ENCODE measurements around the gene KCNG4. TPM values are rescaled to one million over a fixed set of nuclear protein-coding genes. Genes with fewer than 3 reads are reported as not detected.

KCNG4 gene
- total and polyA plus RNA-seq, 10 of the 15 experiments (the other 5 are each of a cell fraction or from before 2014, with no cell fraction given), result not detected

DNA sequence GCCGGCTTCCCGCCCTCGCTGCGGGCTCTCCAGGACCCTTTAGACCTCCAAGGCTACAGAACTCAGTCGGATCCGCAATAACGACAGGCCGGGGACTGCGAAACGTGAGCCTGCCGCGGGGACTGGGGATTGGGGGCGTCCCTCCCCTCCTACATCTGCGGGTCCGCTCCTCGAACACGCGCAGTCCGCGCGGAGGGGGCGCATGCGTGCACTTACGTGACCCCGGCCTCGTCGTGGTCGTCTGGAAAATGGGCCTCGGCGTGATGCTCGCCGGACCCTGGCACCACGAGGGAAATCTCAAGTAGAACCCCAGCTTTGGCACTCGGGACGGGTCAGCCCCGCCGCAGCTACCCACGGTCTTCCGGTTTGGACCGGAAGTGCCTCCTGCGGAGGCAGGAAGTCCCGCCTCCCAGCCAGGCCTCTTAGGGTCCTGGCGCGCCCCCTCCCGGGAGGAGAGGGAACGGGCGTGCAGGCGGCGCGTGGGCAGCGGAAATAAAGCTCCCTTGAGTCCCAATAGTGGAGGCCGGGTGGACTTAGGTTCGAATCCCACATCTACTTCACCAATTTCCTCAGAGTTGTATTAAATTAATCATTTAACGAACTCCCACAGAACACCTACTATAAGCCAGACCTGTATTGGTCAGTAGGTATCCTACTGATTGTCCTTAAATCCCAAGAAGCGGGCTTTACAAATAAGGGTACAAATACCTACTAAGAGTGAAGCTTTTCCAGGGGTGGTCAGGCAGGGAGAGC lies 53.0 kb downstream of the KCNG4 start, which contains the start of gene TAF1C:
Gene TAF1C, minus strand, starts transcription at position 373 of the 753 bp plus-strand sequence. CDS start 2,069 bp downstream, outside the sequence.
- CTCF ChIA-PET, result interaction anchor here (0.6 to 4.8 kb wide), 32 partner anchors 9 to 379 kb away, joined by 3 to 102 read pairs (median 4); partner anchors contain the start of genes DNAAF1, HSBP1, HSDL1 and MBTPS1
- TF ChIP-seq TCF7 (IDR thresholded peaks at IDR 0.05; ENCODE audit: borderline replicate concordance) (no peak), MEF2A (IDR thresholded peaks at IDR 0.05; ENCODE audit: insufficient read depth, low read depth, low read length) (peak; percentile 70; the same call in 1 of the 2 replicates), PAX5 (IDR thresholded peaks at IDR 0.05; ENCODE audit: borderline replicate concordance, low read depth, low read length) (no peak), STAT3 (IDR thresholded peaks at IDR 0.05; ENCODE audit: low read depth, low read length) (no peak), CHD1 (IDR thresholded peaks at IDR 0.05; ENCODE audit: low read depth, low read length) (no peak), IRF4 (IDR thresholded peaks at IDR 0.05; ENCODE audit: low read depth, low read length) (peak; percentile 29; the same call in 1 of the 2 replicates), JUND (IDR thresholded peaks at IDR 0.05; ENCODE audit: low read depth, low read length) (no peak), POLR2AphosphoS5 (IDR thresholded peaks at IDR 0.05; ENCODE audit: low read length) (peak; percentile 84), BMI1 (IDR thresholded peaks at IDR 0.05; ENCODE audit: borderline replicate concordance) (no peak), SMARCA5 (IDR thresholded peaks at IDR 0.05) (peak; percentile 76; the same call in 1 of the 2 replicates)
- TF ChIP-seq, protein P1, sequence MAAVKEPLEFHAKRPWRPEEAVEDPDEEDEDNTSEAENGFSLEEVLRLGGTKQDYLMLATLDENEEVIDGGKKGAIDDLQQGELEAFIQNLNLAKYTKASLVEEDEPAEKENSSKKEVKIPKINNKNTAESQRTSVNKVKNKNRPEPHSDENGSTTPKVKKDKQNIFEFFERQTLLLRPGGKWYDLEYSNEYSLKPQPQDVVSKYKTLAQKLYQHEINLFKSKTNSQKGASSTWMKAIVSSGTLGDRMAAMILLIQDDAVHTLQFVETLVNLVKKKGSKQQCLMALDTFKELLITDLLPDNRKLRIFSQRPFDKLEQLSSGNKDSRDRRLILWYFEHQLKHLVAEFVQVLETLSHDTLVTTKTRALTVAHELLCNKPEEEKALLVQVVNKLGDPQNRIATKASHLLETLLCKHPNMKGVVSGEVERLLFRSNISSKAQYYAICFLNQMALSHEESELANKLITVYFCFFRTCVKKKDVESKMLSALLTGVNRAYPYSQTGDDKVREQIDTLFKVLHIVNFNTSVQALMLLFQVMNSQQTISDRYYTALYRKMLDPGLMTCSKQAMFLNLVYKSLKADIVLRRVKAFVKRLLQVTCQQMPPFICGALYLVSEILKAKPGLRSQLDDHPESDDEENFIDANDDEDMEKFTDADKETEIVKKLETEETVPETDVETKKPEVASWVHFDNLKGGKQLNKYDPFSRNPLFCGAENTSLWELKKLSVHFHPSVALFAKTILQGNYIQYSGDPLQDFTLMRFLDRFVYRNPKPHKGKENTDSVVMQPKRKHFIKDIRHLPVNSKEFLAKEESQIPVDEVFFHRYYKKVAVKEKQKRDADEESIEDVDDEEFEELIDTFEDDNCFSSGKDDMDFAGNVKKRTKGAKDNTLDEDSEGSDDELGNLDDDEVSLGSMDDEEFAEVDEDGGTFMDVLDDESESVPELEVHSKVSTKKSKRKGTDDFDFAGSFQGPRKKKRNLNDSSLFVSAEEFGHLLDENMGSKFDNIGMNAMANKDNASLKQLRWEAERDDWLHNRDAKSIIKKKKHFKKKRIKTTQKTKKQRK (IDR thresholded peaks at IDR 0.05; ENCODE audit: low read depth, low read length), result 0 out of 2 replicates have a peak, but pooled peaks have one; percentile 39
- TF ChIP-seq, protein P2, sequence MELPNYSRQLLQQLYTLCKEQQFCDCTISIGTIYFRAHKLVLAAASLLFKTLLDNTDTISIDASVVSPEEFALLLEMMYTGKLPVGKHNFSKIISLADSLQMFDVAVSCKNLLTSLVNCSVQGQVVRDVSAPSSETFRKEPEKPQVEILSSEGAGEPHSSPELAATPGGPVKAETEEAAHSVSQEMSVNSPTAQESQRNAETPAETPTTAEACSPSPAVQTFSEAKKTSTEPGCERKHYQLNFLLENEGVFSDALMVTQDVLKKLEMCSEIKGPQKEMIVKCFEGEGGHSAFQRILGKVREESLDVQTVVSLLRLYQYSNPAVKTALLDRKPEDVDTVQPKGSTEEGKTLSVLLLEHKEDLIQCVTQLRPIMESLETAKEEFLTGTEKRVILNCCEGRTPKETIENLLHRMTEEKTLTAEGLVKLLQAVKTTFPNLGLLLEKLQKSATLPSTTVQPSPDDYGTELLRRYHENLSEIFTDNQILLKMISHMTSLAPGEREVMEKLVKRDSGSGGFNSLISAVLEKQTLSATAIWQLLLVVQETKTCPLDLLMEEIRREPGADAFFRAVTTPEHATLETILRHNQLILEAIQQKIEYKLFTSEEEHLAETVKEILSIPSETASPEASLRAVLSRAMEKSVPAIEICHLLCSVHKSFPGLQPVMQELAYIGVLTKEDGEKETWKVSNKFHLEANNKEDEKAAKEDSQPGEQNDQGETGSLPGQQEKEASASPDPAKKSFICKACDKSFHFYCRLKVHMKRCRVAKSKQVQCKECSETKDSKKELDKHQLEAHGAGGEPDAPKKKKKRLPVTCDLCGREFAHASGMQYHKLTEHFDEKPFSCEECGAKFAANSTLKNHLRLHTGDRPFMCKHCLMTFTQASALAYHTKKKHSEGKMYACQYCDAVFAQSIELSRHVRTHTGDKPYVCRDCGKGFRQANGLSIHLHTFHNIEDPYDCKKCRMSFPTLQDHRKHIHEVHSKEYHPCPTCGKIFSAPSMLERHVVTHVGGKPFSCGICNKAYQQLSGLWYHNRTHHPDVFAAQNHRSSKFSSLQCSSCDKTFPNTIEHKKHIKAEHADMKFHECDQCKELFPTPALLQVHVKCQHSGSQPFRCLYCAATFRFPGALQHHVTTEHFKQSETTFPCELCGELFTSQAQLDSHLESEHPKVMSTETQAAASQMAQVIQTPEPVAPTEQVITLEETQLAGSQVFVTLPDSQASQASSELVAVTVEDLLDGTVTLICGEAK (IDR thresholded peaks at IDR 0.05; ENCODE audit: borderline replicate concordance), result peak; percentile 96

More for the DNA sequence above, 53.0 kb downstream of the KCNG4 start, which contains the start of gene TAF1C:
- in situ Hi-C loops (cut with MboI), result loop anchor here (5.0 kb wide), 1 partner anchor 100 kb away; no protein-coding TSS in a partner anchor
- POLR2A ChIA-PET, result interaction anchor here (0.6 kb wide), 1 partner anchor 74 kb away, joined by 3 read pairs; no protein-coding TSS in a partner anchor
- peak within 1 kb of the TSS; percentile 86 for H3K27ac ChIP-seq (ENCODE audit: control insufficient read depth, insufficient read depth)
- peak within 1 kb of the TSS; percentile 97 for H2AFZ ChIP-seq (ENCODE audit: control insufficient read depth, low read depth, low read length)
- H3K27me3 ChIP-seq (replicated peaks in 1 of 2; ENCODE audit: control insufficient read depth in 2 of 2, insufficient read depth in 2 of 2, low read length in 1 of 2), result no peaks in the 10 kb centered on the region
- DNase-seq (ENCODE audit: low read depth, low spot score), result peak; percentile 66
- ATAC-seq, result peak; percentile 97
- H4K20me1 ChIP-seq (ENCODE audit: control insufficient read depth, insufficient read depth), result no peaks in the 10 kb centered on the region
- peak; percentile 96 for FAIRE-seq
- H3K9me3 ChIP-seq (replicated peaks; ENCODE audit: control insufficient read depth, insufficient read depth, low read length), result no peaks in the 10 kb centered on the region
- peaks cover 0 to 6% of the 10 kb centered on the region in 2 experiments; a peak in 3 of 4 replicates for H3K36me3 ChIP-seq (ENCODE audit: control insufficient read depth in 2 of 2, insufficient read depth in 2 of 2, low read length in 1 of 2)
- intact Hi-C loops (cut with micrococcal nuclease; ENCODE audit: unreplicated experiment), result loop anchor here (2.0 to 5.0 kb wide), 2 partner anchors 98 to 230 kb away; no protein-coding TSS in a partner anchor
- peak within 1 kb of the TSS; percentile 92 for H3K9ac ChIP-seq (ENCODE audit: control insufficient read depth, insufficient read depth, low read length)
- SMC1A ChIA-PET (ENCODE audit: uncharacterized antibody, unreplicated experiment), result interaction anchor here (0.6 to 5.2 kb wide), 7 partner anchors 8 to 433 kb away, joined by 3 to 61 read pairs (median 3); partner anchors contain the start of genes DNAAF1 and HSDL1
- peaks cover 17% of the 10 kb centered on the region for H3K79me2 ChIP-seq (ENCODE audit: control insufficient read depth, insufficient read depth, low read length)
- peak within 1 kb of the TSS; percentile 89 for H3K4me3 ChIP-seq
- no peaks in the 10 kb centered on the region for H3K4me1 ChIP-seq (ENCODE audit: control insufficient read depth, insufficient read depth, low read length)
- peak within 1 kb of the TSS; percentile 50 for H3K4me2 ChIP-seq (ENCODE audit: control insufficient read depth, insufficient read depth)
- RAD21 ChIA-PET (ENCODE audit: unreplicated experiment), result interaction anchor here (1.0 to 1.9 kb wide), 11 partner anchors 12 to 319 kb away, joined by 3 to 49 read pairs (median 3); partner anchors contain the start of gene MBTPS1
- BruUV-seq (replicated peaks), result no TSS peak
- 2% methylated on average over 55 of the region's 55 CpGs for WGBS (ENCODE audit: insufficient coverage, insufficient replicate concordance, low lambda C conversion rate, missing lambda C conversion rate)

All from GM12878 (cell line).